ENCODE results near the gene MALSU1. TPM values are rescaled to one million over a fixed set of nuclear protein-coding genes. Genes with fewer than 3 reads are reported as not detected.

MALSU1 gene
- total RNA-seq, 1 experiment from 2014 or later, result 95.5 TPM

GRCh38 chr7:23283086-23283485 is 16.1 kb upstream of the MALSU1 start:
- Mint-ChIP-seq H3K27me3 (ENCODE audit: insufficient read depth, unreplicated experiment) (no peaks in the 10 kb centered on the region), H3K36me3 (ENCODE audit: insufficient read depth, unreplicated experiment) (no peaks in the 10 kb centered on the region), H3K27ac (ENCODE audit: unreplicated experiment) (no peak overlapping the region), H3K9me3 (ENCODE audit: unreplicated experiment) (no peaks in the 10 kb centered on the region), H3K4me3 (ENCODE audit: unreplicated experiment) (no peak overlapping the region), H3K4me1 (ENCODE audit: low read depth, unreplicated experiment) (no peaks in the 10 kb centered on the region)
- no peak overlapping the region for H3K4me3 ChIP-seq (ENCODE audit: low read depth, low read length)
- no TSS peak for BruUV-seq (replicated peaks)
- ChIA-PET POLR2A (interaction anchor here (0.6 kb wide), 1 partner anchor 16 kb away, joined by 6 read pairs; no protein-coding TSS in a partner anchor), CTCF (interaction anchor here (0.6 to 0.7 kb wide), 2 partner anchors 254 to 326 kb away, joined by 3 to 6 read pairs; no protein-coding TSS in a partner anchor)
- intact Hi-C loops (cut with micrococcal nuclease; ENCODE audit: unreplicated experiment), result no loop called here
- TF ChIP-seq CTCF (IDR thresholded peaks at IDR 0.05; ENCODE audit: insufficient read depth in 1 of 2, low read depth in 1 of 2, low read length in 1 of 2, severe bottlenecking in 1 of 2, unreplicated experiment in 1 of 2), result no peak
- DNase-seq, result no peak
- no peaks in the 10 kb centered on the region for H3K27me3 ChIP-seq (replicated peaks; ENCODE audit: control insufficient read depth, insufficient read depth, low read length)
- no peaks in the 10 kb centered on the region for H3K36me3 ChIP-seq (ENCODE audit: control insufficient read depth, insufficient read depth, low read length)
- no peaks in the 10 kb centered on the region for H3K4me1 ChIP-seq
- no peaks in the 10 kb centered on the region for H3K9me3 ChIP-seq

- H3K9me3 Mint-ChIP-seq (ENCODE audit: unreplicated experiment), result no peaks in the 10 kb centered on the region
- no TSS peak for BruUV-seq (replicated peaks)
- no peak for TF ChIP-seq CTCF (IDR thresholded peaks at IDR 0.05; ENCODE audit: insufficient read depth in 1 of 2, low read depth in 1 of 2, low read length in 1 of 2, severe bottlenecking in 1 of 2, unreplicated experiment in 1 of 2)
These were observed 14.3 kb upstream of the MALSU1 start for GRCh38 chr7:23284871-23285270.

DNA sequence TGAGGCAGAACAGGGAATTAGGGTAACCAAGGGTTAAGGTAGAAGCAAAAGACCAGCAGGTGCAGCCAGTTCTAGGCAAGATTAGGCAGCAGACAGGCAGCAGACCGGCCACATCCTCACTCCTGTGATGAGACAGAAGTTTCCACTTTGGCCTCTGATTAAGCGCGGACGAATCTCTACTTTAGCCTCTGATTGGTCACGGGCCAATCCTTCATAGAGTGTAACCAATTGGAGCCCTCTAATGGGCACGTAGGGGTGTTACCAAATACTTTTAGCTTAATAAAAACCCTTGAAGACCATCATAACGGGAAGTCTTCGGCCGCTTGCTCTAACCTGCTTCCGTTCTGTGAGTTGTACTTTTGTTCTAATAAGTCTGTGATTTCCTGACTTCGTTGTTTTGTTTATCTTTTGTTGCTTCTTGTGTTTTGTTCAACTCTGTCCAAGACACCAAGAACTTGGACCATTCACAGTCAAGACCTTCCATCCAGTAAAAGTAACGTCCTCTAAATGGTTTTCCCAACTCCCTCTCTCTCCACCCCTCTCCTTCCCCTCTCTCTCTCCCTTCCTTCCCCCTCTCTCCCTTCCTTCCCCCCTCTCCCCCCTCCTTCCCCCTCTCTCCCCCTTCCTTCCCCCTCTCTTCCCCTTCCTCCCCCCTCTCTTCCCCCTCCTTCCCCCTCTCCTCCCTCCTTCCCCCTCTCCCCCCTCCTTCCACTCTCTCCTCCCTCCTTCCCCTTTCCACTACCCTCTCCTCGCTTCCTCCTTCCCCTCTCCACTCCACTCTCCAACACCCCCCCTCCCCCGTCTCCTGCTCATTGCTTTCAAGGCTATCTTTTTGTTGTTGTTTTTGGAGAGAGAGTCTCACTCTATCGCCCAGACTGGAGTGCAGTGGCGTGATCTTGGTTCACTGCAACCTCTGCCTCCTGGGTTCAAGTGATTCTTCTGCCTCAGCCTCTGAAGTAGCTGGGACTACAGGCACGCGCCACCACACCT is 13.2 kb upstream of the MALSU1 start:
- no peak for TF ChIP-seq CTCF (IDR thresholded peaks at IDR 0.05; ENCODE audit: insufficient read depth in 1 of 2, low read depth in 1 of 2, low read length in 1 of 2, severe bottlenecking in 1 of 2, unreplicated experiment in 1 of 2)
- ChIA-PET CTCF (no interaction called here), POLR2A (no interaction called here)
- DNase-seq, result no peak
- no peak overlapping the region for H3K4me3 Mint-ChIP-seq (ENCODE audit: unreplicated experiment)
- no peaks in the 10 kb centered on the region for H3K27me3 ChIP-seq (replicated peaks; ENCODE audit: control insufficient read depth, insufficient read depth, low read length)
- H3K36me3 ChIP-seq (ENCODE audit: control insufficient read depth, insufficient read depth, low read length), result no peaks in the 10 kb centered on the region
- no peaks in the 10 kb centered on the region for H3K4me1 Mint-ChIP-seq (ENCODE audit: low read depth, unreplicated experiment)
- H3K27me3 Mint-ChIP-seq (ENCODE audit: insufficient read depth, unreplicated experiment), result no peaks in the 10 kb centered on the region
- no peaks in the 10 kb centered on the region for H3K4me1 ChIP-seq
- no TSS peak for BruUV-seq (replicated peaks)
- no peak overlapping the region for H3K4me3 ChIP-seq (ENCODE audit: low read depth, low read length)
- no peaks in the 10 kb centered on the region for H3K9me3 ChIP-seq
- H3K36me3 Mint-ChIP-seq (ENCODE audit: insufficient read depth, unreplicated experiment), result no peaks in the 10 kb centered on the region
- no peak overlapping the region for H3K27ac Mint-ChIP-seq (ENCODE audit: unreplicated experiment)
- no peaks in the 10 kb centered on the region for H3K9me3 Mint-ChIP-seq (ENCODE audit: unreplicated experiment)
- intact Hi-C loops (cut with micrococcal nuclease; ENCODE audit: unreplicated experiment), result no loop called here

More at GRCh38 chr7:23284871-23285270, 14.3 kb upstream of the MALSU1 start:
- Mint-ChIP-seq H3K4me3 (ENCODE audit: unreplicated experiment) (no peak overlapping the region), H3K27ac (ENCODE audit: unreplicated experiment) (no peak overlapping the region), H3K4me1 (ENCODE audit: low read depth, unreplicated experiment) (no peaks in the 10 kb centered on the region), H3K36me3 (ENCODE audit: insufficient read depth, unreplicated experiment) (no peaks in the 10 kb centered on the region), H3K27me3 (ENCODE audit: insufficient read depth, unreplicated experiment) (no peaks in the 10 kb centered on the region)
- H3K36me3 ChIP-seq (ENCODE audit: control insufficient read depth, insufficient read depth, low read length), result no peaks in the 10 kb centered on the region
- no peaks in the 10 kb centered on the region for H3K4me1 ChIP-seq
- DNase-seq, result no peak
- no peak overlapping the region for H3K4me3 ChIP-seq (ENCODE audit: low read depth, low read length)
- no peaks in the 10 kb centered on the region for H3K27me3 ChIP-seq (replicated peaks; ENCODE audit: control insufficient read depth, insufficient read depth, low read length)
- H3K9me3 ChIP-seq, result no peaks in the 10 kb centered on the region
- ChIA-PET CTCF (no interaction called here), POLR2A (no interaction called here)
- intact Hi-C loops (cut with micrococcal nuclease; ENCODE audit: unreplicated experiment), result no loop called here

Data from Caco-2 (cell line).